GM19025 (cell line): Measurements from ENCODE around the gene ANKRD13A.

Source experiments
- ATAC-seq: cut with Tn5 transposase; IDR thresholded peaks from one replicate; pipeline ENCODE4 v1.9.1; 2021; ENCODE audit warnings: mild to moderate bottlenecking, low read depth, moderate library complexity; ENCODE audit not compliant: unreplicated experiment

ANKRD13A gene

DNA sequence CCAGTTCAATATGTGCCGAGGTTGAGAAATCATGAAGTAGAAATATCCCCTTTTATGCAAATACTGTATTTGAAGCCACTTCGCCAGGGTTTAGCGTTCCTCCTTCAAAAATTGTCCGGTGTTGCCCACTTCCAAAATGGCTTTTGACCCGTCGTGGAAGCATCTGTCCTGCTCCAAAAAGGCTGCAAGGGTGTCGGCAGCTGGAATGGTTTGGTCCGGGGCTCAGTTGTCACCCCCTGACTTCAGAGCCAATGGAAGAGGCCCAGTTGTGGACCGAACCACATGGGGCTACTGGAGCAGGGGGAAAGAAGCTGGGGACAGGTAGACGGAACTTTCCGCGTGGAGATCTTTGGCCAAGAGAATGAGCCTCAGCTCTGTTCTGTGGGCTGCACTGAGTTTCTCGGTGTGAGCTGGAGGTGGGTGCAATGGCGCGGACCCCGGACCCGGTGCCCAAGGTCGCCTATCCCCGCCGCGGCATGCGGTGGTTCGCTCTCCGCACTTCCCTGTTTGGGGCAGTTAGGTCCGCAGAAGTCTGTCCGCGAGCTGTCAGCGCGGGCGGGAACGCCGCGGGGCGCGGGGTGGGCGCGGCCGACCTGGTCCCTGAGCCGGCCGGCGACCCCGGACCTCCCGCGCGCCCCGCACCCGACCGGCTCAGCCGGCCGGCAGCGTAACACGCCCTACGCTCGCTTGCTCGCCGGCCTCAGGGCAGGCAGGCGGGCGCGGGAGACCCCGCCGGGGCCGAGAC is at the start of gene ANKRD13A:
ANKRD13A (plus strand) TSS at position 527 of the 745 bp plus-strand sequence. CDS start 259 bp downstream, outside the sequence.
- ATAC-seq = peak; percentile 51

DNA sequence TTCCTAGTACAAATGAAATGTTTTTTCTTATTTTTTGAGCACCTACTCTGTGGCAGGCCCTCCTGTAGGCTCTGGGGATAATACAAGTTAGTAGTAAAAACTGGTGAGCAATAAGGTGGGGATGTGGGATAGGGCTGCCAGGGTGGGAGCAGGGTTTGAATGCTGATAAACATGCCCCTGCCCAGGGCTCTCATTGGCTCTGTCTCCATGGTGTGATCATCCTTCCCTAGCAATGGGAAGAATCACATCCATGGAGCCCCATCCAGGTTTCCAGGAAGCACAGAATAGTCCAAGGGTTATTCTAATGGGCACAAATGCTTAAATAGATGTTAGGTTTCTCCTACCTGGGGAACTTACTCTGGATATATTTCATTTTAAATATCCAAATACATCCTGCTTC is 48.6 kb upstream of the ANKRD13A start:
- ATAC-seq = no peak

DNA sequence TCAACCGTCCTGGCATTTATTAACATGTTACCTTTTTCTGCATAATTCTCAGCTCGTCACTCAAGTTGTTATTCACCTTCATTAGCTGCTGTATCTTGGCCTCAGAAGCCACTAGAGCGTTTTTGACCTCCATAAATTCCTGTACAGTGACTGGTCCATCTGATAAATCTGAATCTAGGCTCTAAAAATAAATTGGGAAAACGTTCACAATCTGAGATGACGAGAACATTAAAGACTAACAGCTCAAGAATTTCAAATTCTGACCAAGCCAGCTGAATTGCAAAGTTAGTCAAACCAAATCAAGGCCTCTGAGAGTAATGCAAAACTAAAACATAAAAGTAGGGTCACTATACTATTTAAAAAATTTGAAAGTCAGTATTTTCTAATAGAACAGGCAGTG is 48.1 kb upstream of the ANKRD13A start:
- no peak for ATAC-seq

DNA sequence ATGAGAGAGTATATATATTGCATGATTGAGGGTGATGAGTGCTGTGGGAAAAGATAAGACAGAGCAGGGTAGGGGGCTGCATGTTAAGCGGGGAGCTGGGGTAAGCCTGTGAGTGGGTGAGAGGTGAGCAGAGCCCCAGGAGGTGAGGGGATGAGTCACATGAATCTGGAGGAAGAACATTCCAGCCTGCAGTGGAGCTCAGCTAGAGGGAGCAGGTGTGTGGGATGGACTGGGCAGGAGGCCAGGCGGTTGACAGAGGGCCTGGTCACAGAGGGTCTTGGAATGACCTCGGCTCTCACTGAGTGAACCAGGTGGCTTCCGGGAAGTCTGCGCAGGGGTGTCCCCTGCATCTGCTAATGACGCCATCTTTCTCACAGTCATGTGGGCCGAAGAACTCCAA is 47.5 kb upstream of the ANKRD13A start:
- no peak for ATAC-seq

GRCh38 chr12:109952160-109952858 is 46.9 kb upstream of the ANKRD13A start:
- ATAC-seq = peak; percentile 64

GRCh38 chr12:109952873-109953272 is 46.4 kb upstream of the ANKRD13A start:
- no peak for ATAC-seq

DNA sequence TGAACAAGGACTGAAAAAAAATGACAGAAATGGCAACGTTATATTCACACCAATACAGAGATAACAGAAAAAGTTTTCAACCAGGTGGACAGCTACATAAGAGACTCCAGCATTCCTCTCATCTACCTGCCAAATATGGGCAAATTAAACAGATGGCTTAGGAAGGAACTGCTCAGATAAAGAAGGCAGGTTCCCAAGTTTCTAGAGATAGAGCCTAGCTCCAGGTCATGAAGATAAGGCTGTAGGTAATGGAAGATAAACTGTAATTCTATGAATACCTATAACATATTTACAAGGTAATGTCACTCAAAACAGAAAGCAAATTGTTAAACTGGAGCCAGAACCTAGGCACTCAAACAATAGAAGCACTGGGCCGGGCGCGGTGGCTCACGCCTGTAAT is 45.6 kb upstream of the ANKRD13A start:
- ATAC-seq = no peak

GRCh38 chr12:109958374-109958773 is 40.9 kb upstream of the ANKRD13A start:
- no peak for ATAC-seq

DNA sequence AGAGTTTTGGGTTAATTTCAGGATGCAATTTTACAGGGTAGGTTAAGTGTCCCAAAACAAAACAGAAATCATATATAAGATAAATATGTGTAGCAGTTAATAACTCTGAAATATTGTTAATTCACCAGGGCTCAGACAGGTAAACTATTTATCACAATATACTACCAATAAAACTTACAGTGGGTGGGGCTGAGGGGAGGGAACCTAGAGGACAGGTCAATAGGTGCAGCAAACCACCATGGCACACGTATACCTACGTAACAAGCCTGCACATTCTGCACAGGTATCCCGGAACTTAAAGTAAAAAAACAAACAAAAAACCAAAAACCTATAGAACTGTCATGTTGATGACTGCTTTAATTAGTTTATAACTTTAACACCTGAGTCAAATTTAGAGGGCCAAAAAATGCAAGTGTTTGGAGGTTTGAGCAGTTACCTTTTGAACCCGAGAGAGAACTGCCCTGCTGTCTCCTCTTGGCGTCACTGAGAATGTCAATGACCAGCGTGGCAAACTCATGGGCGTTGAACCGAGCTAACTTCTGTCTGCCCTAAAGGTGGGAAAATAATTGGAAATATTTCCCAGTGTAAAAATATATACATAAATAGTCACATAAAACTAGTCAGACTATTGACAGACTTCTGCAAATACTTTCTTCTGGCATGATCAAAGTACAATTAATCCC is 39.7 kb upstream of the ANKRD13A start:
- no peak for ATAC-seq

DNA sequence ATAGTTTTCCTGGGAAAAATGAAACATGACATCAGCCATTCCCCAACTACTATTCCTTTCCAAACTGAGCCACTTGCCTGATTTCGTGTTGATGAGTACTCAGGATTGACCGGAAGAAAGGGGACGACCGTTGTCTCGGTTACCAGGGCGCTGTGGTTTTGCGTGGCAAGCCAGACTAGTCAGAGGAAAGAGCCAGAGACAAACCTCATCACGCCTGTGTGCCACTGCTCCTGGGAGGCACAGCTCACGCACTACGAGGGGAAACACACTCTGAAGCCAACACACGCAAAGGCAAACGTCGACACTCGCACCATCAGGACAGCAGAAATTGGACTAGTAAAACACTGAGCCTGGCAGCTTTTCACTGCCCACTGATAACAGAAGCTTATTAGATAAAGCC is 38.0 kb upstream of the ANKRD13A start:
- no peak for ATAC-seq

- no peak for ATAC-seq
Observed at GRCh38 chr12:109961612-109962011, 37.6 kb upstream of the ANKRD13A start.

- no peak for ATAC-seq
Observed at GRCh38 chr12:109962398-109962797, 36.8 kb upstream of the ANKRD13A start.

DNA sequence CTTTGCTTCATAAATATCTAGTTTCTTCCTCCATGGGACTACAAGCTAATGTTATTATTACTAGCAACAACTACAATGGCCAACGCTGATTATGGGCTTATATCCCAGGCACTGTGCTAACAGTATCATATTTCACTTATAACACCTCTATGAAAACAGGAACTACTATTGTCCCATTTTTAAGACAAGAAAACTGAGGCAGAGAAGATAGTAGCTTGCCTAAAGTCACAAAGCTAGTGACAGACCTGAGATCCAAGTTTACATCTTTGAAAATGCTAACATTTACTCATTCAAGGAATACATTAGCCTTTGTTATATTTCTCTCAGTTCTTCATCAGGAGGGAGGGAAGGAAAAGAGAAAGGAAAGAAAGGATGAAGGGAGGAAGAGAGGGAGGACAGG is 35.9 kb upstream of the ANKRD13A start:
- ATAC-seq = no peak

DNA sequence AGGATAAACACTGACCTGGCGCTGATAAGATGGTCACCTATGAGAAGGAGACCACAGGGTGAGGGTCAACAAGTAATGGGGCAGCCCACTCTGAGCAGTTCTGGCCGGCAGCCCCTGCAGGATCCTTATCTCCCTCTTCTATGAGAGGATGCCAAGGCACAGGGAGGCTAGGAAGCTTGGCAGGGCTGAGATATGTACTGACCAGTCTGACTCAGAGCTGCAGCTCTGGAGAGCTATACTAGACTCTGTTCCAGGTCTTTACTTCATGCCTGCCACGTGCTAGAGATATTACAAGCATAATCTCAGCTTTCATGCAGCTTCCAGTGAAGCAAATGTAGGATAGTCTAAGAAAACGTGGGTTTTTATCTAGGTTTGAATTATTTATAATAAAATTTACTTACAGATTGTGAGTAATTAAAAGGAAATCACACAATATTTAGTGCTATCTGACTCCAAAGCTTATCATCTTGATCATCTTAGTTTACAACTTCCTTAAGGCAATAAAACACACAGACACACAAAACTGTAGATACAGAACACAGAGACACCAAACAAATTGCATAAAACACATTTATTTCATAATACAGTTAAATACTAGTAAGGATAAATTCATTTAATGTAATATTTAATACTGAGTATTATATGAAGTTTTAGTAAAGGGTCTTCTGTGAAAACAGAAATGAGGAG is 35.3 kb upstream of the ANKRD13A start:
- no peak for ATAC-seq

DNA sequence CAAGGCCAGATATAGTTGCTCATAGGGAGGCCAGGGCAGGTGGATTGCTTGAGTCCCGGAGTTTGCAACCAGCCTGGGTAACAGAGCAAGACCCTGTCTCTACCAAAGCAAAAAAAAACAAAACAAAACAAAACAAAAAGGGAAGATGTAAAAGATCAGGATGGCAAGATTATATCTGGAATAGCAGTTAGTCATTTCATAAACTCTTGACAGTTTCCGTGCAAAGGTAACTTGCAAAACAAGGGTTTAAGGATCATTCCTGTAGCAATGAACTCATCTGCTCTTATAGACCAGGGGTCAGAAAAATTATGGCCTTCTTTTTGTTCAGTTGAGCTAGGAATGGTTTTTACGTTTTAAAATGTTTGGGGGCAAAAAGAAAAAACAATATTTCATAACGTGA is 32.7 kb upstream of the ANKRD13A start:
- ATAC-seq = no peak

GRCh38 chr12:109967383-109968031 is 31.7 kb upstream of the ANKRD13A start:
- no peak for ATAC-seq

GRCh38 chr12:109968032-109968420 is 31.2 kb upstream of the ANKRD13A start:
- ATAC-seq = no peak

DNA sequence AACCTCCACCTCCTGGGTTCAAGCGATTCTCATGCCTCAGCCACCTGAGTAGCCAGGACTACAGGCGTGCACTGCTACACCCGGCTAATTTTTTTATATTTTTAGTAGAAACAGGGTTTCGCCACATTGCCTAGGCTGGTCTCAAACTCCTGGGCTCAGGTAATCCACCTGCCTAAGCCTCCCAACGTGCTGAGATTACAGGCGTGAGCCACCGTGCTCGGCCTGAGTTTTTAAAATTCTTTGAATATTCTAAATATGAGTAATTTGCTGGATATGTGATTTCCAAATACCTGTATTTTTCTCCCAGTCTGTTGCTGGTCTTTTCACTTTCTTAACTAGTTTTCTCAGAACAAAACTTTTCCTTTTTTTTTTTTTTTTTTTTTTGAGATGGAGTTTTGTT is 30.4 kb upstream of the ANKRD13A start:
- no peak for ATAC-seq

GRCh38 chr12:109972821-109973220 is 26.4 kb upstream of the ANKRD13A start:
- ATAC-seq = no peak

- no peak for ATAC-seq
Observed at GRCh38 chr12:109981311-109981710, 17.9 kb upstream of the ANKRD13A start.
